HFFc6 (cell line): ENCODE measurements around the gene CTNNA2. TPM values are rescaled to one million over a fixed set of nuclear protein-coding genes. Genes with fewer than 3 reads are reported as not detected.
"Not testable (repeated sequence)": the region's sequence is repeated elsewhere in the genome, so short reads cannot be mapped to it uniquely, and the experiment has no call there.

Experiments used
- DNase-seq: peaks from one replicate; pipeline ENCODE4 v3.0.0-alpha.2; 2018
- H3K27ac Mint-ChIP-seq: 2 replicates; pipeline ENCODE4 v1.8.0; 2020; ENCODE audit warnings: mild to moderate bottlenecking, mixed read lengths
- H3K27me3 Mint-ChIP-seq: 2 replicates; pipeline ENCODE4 v1.8.0; 2021; ENCODE audit warnings: mild to moderate bottlenecking, moderate library complexity, mixed read lengths; ENCODE audit not compliant: insufficient read depth
- H3K36me3 Mint-ChIP-seq: 2 replicates; pipeline ENCODE4 v1.8.0; 2021; ENCODE audit warnings: low read depth, mixed read lengths
- H3K4me1 Mint-ChIP-seq: 2 replicates; pipeline ENCODE4 v1.8.0; 2020; ENCODE audit warnings: low read depth, mixed read lengths
- H3K4me3 Mint-ChIP-seq: 2 replicates; pipeline ENCODE4 v1.8.0; 2020; ENCODE audit warnings: mild to moderate bottlenecking, moderate library complexity, mixed read lengths
- H3K9me3 Mint-ChIP-seq: 2 replicates; pipeline ENCODE4 v1.8.0; 2020; ENCODE audit warnings: mild to moderate bottlenecking, mixed read lengths
- total RNA-seq, 6 experiments: library from RNA; stranded (reverse); fragmentation: NEBNext Ultra II Directional; extraction: Animal tissue kit (Norgen Biotek cat#: 25700); gene quantifications; 2 replicates in 1 of 6; 3 replicates in 5 of 6; pipeline ENCODE4 v1.2.3, GENCODE V29; 2021
- TF ChIP-seq, protein P1 (sequence below): fragments of 200-600 bp; sonication (generic); IDR thresholded peaks from 2 replicates; pipeline ENCODE4 v1.5.0; 2021; ENCODE audit warnings: antibody characterized with exemption, mild to moderate bottlenecking

CTNNA2 gene
- total RNA-seq, 6 experiments from 2014 or later: not detected

DNA sequence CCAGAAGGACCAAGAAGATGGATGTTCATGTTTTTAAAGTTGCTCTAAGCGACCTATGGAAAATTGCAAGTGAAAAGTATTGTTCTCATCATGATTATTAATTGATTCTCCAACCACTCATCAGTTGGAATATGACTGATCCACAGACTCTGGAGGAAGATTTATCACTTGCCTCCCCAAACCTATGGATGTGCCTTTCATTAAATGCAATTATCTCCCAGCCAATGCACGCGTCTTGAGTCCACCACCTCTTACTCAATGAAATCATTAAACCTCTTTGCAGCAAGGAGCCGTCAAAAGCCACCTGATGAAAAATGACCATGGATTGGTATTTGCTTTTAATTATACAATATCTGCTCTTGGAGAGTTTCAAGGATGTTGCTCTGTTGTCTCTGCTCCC, 626.1 kb downstream of the CTNNA2 start:
- Mint-ChIP-seq H3K4me3 (no peak overlapping the region), H3K27me3 (peaks cover 10% of the 10 kb centered on the region)

DNA sequence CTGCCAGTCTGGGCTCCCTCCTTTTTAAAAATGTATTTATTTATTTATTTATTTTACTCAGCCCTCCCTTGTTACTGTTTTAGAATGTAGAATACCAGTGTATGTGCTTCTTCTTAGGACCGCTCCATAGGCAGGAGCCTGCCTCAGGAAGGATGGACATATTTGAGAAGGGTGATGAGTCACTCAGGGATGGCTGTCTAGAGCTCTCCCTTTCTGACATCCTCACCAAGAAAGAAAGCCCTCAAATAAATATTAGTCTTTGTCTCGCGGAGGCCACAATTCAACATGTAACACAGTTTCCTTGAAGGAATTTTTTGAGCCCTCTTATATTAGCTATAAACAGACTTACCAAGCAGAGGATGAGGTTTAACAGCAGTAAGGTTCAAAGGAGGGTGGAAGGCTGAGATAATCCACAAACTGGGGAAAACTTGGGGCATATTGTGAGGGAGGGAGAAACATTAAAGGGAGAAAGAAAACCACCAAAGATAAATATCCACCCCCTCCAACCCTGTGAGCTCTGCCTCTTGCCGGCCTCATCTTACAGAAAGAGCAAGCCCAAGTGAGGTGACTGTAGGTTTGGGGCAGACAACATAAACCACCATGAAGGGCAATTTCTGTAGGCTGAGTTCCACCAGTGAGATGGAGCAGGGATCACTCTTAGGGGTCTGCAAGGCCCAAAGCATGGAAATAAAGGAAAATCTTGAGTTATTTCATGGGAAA, 628.3 kb downstream of the CTNNA2 start:
- Mint-ChIP-seq H3K36me3 (no peaks in the 10 kb centered on the region), H3K4me3 (no peak overlapping the region), H3K27ac (no peak overlapping the region), H3K9me3 (no peaks in the 10 kb centered on the region), H3K4me1 (no peaks in the 10 kb centered on the region), H3K27me3 (peaks cover 1% of the 10 kb centered on the region)
- TF ChIP-seq, protein P1, sequence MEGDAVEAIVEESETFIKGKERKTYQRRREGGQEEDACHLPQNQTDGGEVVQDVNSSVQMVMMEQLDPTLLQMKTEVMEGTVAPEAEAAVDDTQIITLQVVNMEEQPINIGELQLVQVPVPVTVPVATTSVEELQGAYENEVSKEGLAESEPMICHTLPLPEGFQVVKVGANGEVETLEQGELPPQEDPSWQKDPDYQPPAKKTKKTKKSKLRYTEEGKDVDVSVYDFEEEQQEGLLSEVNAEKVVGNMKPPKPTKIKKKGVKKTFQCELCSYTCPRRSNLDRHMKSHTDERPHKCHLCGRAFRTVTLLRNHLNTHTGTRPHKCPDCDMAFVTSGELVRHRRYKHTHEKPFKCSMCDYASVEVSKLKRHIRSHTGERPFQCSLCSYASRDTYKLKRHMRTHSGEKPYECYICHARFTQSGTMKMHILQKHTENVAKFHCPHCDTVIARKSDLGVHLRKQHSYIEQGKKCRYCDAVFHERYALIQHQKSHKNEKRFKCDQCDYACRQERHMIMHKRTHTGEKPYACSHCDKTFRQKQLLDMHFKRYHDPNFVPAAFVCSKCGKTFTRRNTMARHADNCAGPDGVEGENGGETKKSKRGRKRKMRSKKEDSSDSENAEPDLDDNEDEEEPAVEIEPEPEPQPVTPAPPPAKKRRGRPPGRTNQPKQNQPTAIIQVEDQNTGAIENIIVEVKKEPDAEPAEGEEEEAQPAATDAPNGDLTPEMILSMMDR: no peak
- DNase-seq: no peak

More for the DNA sequence above, 626.1 kb downstream of the CTNNA2 start:
- Mint-ChIP-seq H3K36me3 (no peaks in the 10 kb centered on the region), H3K4me1 (no peaks in the 10 kb centered on the region), H3K9me3 (no peaks in the 10 kb centered on the region), H3K27ac (no peak overlapping the region)
- TF ChIP-seq, protein P1: no peak
- no peak for DNase-seq

DNA sequence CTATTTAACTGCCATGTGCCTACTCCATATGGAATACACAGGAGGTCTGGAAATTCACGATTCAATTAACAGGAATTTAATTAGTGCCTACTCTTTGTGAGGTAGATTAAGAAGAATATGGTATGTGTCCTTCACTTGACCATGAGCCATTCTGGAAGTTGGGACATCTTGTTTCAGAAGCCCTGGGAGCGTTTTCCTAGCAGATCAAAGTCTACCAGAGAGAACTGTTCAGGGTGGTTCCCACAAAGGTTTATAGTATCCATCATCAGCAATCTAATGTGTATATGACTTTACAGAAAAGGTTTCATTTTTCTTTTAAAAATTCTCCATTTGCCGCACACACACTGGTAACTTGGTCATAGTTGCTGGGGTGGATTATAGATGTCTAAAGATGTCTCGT, 632.6 kb downstream of the CTNNA2 start:
- DNase-seq: no peak
- Mint-ChIP-seq H3K27me3 (peaks cover 1% of the 10 kb centered on the region; the same call in 1 of the 2 replicates), H3K4me3 (no peak overlapping the region), H3K27ac (no peak overlapping the region), H3K4me1 (no peaks in the 10 kb centered on the region), H3K36me3 (no peaks in the 10 kb centered on the region), H3K9me3 (no peaks in the 10 kb centered on the region)
- TF ChIP-seq, protein P1: no peak

DNA sequence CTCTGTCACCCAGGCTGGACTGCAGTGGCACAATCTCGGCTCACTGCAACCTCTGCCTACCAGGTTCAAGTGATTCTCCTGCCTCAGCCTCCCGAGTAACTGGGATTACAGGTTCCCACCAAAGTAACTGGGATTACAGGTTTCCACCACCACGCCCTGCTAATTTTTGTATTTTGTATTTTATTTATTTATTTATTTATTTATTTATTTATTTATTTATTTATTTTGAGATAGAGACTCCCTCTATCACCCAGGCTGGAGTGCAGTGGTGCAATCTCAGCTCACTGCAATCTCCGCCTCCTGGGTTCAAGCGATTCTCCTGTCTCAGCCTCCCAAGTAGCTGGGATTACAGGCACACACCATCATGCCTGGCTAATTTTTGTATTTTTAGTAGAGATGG, 633.9 kb downstream of the CTNNA2 start:
- not testable (repeated sequence) for H3K27me3 Mint-ChIP-seq, H3K4me3 Mint-ChIP-seq, H3K4me1 Mint-ChIP-seq, DNase-seq, H3K36me3 Mint-ChIP-seq, H3K9me3 Mint-ChIP-seq, H3K27ac Mint-ChIP-seq

DNA sequence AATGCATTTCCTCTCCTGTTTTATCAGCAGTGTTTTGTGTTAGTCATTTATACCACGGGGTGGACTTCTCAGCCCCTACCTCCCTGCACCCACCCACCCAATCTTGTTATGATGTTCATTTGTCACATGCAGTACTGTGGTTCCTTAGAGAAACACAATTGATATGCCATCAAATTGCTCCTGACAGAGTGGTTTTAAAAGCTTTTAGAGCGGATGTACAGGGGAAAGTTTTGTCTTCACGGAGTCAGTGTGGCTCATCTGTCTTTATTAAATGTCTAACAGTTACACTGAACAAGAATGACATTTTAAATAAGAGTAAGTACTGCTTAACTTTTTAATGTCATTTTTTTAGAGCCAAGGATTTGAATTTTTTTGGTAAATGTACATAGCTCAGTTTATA, 634.8 kb downstream of the CTNNA2 start:
- no peaks in the 10 kb centered on the region for H3K4me1 Mint-ChIP-seq
- no peaks in the 10 kb centered on the region for H3K9me3 Mint-ChIP-seq
- H3K4me3 Mint-ChIP-seq: no peak overlapping the region
- H3K27ac Mint-ChIP-seq: no peak overlapping the region
- TF ChIP-seq, protein P1: no peak
- peaks cover 3% of the 10 kb centered on the region; the same call in 1 of the 2 replicates for H3K27me3 Mint-ChIP-seq
- H3K36me3 Mint-ChIP-seq: no peaks in the 10 kb centered on the region
- no peak for DNase-seq

DNA sequence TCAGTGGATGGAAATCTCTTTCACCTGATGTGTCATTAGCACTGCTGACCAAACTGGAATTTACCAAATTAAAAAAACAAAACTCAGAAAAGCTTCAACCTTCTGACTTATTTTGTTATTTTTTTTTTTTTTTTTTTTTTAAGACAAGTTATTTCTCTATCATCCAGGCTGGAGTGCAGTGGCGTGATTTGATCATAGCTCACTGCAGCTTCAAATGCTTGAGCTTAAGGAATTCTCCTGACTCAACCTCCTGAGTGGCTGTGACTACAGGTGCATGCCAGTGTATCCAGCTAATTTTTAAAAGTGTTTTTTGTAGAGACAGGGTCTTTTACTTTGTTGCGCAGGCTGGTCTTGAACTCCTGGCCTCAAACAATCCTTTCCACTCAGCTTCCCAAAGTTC, 636.1 kb downstream of the CTNNA2 start:
- DNase-seq: no peak
- TF ChIP-seq, protein P1: no peak
- Mint-ChIP-seq H3K4me3 (no peak overlapping the region), H3K4me1 (no peaks in the 10 kb centered on the region), H3K27me3 (peaks cover 3% of the 10 kb centered on the region), H3K9me3 (no peaks in the 10 kb centered on the region), H3K27ac (no peak overlapping the region), H3K36me3 (no peaks in the 10 kb centered on the region)
